Progenitor cell of endocrine pancreas (in vitro differentiated cells): ENCODE data around the gene USP43. TPM values are rescaled to one million over a fixed set of nuclear protein-coding genes. Genes with fewer than 3 reads are reported as not detected.

Experiments used
- DNase-seq: peaks from one replicate; pipeline ENCODE4 v3.0.0; 2021; ENCODE audit warnings: low spot score; ENCODE audit not compliant: unreplicated experiment
- H3K27ac Mint-ChIP-seq: 2 replicates; pipeline ENCODE4 v1.8.0; 2021; ENCODE audit warnings: mild to moderate bottlenecking, moderate library complexity, mixed read lengths
- H3K27me3 Mint-ChIP-seq: 2 replicates; pipeline ENCODE4 v1.8.0; 2021; ENCODE audit warnings: mixed read lengths
- H3K36me3 Mint-ChIP-seq: 2 replicates; pipeline ENCODE4 v1.8.0; 2022; ENCODE audit warnings: mixed read lengths; ENCODE audit not compliant: insufficient read depth
- H3K4me1 Mint-ChIP-seq: 2 replicates; pipeline ENCODE4 v1.8.0; 2021; ENCODE audit warnings: low read depth, mixed read lengths
- H3K4me3 Mint-ChIP-seq: 2 replicates; pipeline ENCODE4 v1.8.0; 2021; ENCODE audit warnings: low read depth, mild to moderate bottlenecking, moderate library complexity, mixed read lengths
- H3K9me3 Mint-ChIP-seq: 2 replicates; pipeline ENCODE4 v1.8.0; 2021; ENCODE audit warnings: low read depth, mixed read lengths
- total RNA-seq: library from RNA; stranded (reverse); gene quantifications from 2 replicates; pipeline ENCODE4 v1.2.1, GENCODE V29; 2021
- TF ChIP-seq, protein P1 (sequence below): fragments of 200-600 bp; sonication (generic); IDR thresholded peaks from one replicate; pipeline ENCODE4 v1.5.0; 2021; ENCODE audit warnings: antibody characterized with exemption, mild to moderate bottlenecking; ENCODE audit not compliant: unreplicated experiment

Gene USP43
- total RNA-seq, 1 donor from 2014 or later = 9.7 TPM

DNA sequence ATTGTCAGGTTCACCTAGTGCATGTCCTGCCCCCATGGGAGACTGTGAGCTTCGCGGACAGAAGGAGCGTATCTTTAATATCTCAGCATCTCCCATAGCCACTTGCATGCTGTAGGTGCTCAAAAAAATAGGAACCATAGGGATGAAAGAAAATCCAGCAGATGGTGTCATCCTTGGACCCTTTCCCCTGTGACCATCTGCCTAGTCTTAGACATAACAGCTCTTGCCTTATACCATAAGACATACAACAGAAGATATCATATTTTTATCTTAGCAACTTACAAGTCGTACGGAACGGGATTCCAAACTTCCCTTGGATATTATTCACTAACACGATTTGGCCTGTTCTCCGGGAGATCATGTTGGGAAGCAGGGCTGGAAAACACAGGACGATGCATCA lies 131.6 kb downstream of the USP43 start:
- TF ChIP-seq, protein P1, sequence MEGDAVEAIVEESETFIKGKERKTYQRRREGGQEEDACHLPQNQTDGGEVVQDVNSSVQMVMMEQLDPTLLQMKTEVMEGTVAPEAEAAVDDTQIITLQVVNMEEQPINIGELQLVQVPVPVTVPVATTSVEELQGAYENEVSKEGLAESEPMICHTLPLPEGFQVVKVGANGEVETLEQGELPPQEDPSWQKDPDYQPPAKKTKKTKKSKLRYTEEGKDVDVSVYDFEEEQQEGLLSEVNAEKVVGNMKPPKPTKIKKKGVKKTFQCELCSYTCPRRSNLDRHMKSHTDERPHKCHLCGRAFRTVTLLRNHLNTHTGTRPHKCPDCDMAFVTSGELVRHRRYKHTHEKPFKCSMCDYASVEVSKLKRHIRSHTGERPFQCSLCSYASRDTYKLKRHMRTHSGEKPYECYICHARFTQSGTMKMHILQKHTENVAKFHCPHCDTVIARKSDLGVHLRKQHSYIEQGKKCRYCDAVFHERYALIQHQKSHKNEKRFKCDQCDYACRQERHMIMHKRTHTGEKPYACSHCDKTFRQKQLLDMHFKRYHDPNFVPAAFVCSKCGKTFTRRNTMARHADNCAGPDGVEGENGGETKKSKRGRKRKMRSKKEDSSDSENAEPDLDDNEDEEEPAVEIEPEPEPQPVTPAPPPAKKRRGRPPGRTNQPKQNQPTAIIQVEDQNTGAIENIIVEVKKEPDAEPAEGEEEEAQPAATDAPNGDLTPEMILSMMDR = no peak
- Mint-ChIP-seq H3K27me3 (peaks cover 14% of the 10 kb centered on the region), H3K4me1 (no peaks in the 10 kb centered on the region), H3K27ac (no peak overlapping the region), H3K9me3 (no peaks in the 10 kb centered on the region), H3K36me3 (no peaks in the 10 kb centered on the region), H3K4me3 (no peak overlapping the region)
- no peak for DNase-seq

Other genes with a start within 250 kb of the USP43 start
- gene STX8, start 69.7 kb upstream of the USP43 start, total RNA-seq = 63.4 and 67.1 TPM in 2 replicates
- gene CFAP52, start 68.9 kb upstream of the USP43 start, total RNA-seq = 0.19 TPM in 1 of 2 replicates, not detected in the other
- not detected in 2 replicates for gene DHRS7C, start 146.1 kb downstream of the USP43 start, total RNA-seq
- gene GSG1L2, start 176.6 kb downstream of the USP43 start, total RNA-seq = not detected in 2 replicates
- gene GLP2R, start 180.4 kb downstream of the USP43 start, total RNA-seq = not detected in 2 replicates